GM21390 (cell line): ENCODE data around the gene SIT1.
A peak's percentile ranks its signal among the peaks of the same experiment; 100 is the strongest.
"Not testable (repeated sequence)": the region's sequence is repeated elsewhere in the genome, so short reads cannot be mapped to it uniquely, and the experiment has no call there.

ENCODE experiments used
- ATAC-seq: cut with Tn5 transposase; IDR thresholded peaks from one replicate; pipeline ENCODE4 v1.9.1; 2021; ENCODE audit not compliant: unreplicated experiment

Gene SIT1

DNA sequence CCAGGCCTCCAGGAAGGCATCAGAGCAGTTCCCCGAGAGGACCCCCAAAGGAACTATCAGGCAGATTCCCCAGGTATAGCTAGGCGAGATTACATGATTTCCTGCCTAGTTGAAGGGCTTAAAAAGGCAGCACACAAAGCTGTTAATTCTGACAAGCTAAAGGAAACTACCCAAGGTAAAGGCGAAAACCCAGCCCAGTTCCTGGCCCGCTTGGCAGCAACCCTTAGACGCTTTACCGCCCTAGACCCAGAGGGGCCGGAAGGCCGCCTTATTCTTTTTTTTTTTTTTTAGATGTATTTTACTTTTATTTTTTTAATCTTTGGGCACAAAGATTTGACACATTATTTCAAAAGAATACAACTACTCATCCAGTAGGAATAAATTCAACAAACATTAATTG lies 12.0 kb downstream of the SIT1 start:
- ATAC-seq, result not testable (repeated sequence)

- ATAC-seq, result not testable (repeated sequence)
These were observed 13.2 kb downstream of the SIT1 start for GRCh38 chr9:35637427-35637955.

- not testable (repeated sequence) for ATAC-seq
These were observed 13.9 kb downstream of the SIT1 start for GRCh38 chr9:35636877-35637246.

DNA sequence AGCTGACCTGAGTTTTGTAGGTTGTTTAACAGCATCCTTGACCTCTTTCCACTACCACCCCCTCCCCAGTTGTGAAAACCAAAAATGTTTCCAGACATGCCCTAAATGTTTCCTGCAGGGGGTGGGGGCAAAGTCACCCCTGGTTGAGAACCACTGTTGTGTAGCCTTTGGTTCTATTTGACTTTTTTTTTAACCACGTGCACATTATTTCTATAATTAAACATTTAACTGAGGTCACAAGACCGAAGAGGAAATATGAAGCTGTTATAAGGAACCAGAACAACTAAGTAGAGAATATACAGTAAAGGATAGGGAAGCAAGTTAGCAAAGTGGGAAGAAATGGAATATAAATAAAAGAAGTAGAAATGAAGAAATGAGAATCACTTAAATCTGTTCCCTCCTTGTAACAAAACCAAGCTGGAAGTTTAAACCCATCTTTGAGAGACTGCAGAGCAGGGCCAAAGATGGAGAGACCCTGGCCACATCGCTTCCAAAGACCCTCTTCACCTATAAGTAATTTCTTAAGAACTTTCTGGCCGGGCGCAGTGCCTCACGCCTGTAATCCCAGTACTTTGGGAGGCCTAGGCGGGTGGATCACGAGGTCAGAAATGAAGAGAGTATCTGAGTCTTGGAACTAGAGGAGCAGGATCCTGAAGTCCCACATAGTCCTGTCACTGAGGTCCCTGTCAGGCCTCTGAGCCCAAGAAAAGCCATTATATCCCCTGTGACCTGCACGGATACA lies 14.4 kb downstream of the SIT1 start:
- ATAC-seq, result no peak

- no peak for ATAC-seq
These were observed 15.0 kb downstream of the SIT1 start for GRCh38 chr9:35635730-35636129.

DNA sequence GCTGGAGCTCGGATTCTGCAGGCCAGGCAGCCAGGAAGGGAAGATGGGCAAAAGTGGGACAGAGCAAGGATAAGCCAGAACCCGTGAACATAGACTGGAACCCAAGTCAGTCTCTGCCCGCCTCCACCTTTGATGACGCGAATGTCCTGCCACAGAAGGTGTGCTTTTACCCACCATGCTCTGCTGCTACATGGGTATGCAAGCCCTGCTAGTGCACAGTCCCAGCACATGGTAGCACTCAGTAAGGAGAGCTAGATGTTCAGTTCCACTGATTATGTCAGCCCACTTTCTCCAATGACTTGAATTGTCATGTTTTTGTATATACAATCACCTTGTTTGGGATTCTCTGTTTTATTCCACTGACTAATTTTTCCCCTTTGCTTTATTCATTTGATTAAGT lies 21.1 kb downstream of the SIT1 start:
- no peak for ATAC-seq

GRCh38 chr9:35628389-35628991 lies 22.2 kb downstream of the SIT1 start:
- no peak for ATAC-seq

GRCh38 chr9:35627575-35627974 lies 23.2 kb downstream of the SIT1 start:
- no peak for ATAC-seq

DNA sequence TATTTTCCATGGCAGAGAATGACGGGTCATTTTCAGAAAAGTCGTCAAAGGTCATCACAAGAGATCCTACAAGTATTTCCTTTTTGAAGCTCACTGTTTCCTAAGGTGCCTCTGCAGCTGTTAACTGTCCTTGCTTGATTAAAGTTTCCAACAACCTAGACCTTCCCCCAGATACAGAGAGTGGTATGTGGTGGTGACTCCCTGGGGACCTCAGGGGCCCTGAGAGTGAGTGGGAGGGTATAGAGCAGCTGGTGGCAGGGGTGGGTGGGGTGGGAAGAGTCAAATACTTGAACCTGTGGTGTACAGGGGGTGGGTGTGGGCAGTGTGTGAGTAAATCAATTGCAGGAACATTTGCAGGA lies 31.0 kb downstream of the SIT1 start:
- ATAC-seq, result peak; percentile 52

- peak; percentile 54 for ATAC-seq
These were observed 31.6 kb downstream of the SIT1 start for GRCh38 chr9:35618854-35619799.

- no peak for ATAC-seq
These were observed 32.4 kb downstream of the SIT1 start, which contains the start of gene CD72 for GRCh38 chr9:35618325-35618727. TSS of gene CD72 (minus strand) at chr9:35618413. CDS start at chr9:35618303, 110 bp downstream.

- ATAC-seq, result no peak
These were observed 33.2 kb downstream of the SIT1 start for GRCh38 chr9:35617548-35617947.

GRCh38 chr9:35616681-35617459 lies 33.9 kb downstream of the SIT1 start:
- peak; percentile 44 for ATAC-seq

DNA sequence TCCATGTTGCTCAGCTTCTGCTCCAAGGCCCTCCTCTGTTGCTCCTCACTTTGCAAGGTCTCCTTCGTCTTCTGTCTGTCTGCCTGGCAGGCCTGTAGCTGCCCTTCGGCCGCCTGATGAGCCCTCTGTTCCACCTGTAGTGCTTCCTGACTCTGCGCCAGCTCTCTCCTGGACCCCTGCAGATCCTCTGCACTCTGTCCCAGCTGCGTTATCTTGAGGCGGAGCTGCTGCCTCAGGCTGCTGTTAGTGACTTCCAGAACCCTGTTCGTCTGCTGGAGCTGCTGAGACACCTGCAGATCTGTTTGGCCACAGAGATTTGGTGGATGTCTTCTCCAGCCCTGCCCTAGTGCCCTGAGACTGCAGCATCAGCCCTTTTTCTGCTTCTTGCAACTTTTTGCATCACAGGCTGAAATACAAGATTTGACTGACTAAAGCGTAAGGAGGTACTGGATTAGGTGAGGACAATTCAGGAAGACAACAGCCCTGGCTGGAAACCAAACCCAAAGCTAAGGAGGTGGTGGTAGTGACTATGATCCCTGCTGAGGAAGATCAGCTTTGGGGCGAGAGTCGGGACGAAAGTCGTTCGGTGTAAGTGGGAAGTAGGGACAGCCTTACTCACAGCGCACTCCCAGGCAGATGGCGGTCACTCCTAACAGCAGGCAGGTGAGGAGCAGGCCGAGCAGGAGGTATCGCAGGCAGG lies 34.6 kb downstream of the SIT1 start:
- ATAC-seq, result no peak

DNA sequence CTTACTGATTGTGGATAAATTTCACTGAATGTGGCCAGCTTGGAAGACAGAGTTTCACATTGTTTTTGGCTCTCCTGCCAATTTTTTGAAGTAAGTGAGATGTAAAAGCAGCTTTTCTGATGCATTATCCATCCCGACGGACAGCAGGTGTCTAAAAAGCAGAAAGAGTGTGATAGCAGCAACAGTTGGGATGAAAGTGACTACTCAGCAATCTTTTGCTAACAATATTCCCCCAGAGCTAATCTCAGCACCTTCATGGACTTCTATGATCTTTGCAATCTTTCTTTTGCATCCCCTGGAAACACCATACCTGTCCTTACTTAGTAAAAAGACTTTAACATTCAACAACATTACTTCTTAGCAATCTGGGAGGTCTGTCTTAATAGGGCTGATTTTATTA lies 37.9 kb downstream of the SIT1 start:
- ATAC-seq, result no peak

DNA sequence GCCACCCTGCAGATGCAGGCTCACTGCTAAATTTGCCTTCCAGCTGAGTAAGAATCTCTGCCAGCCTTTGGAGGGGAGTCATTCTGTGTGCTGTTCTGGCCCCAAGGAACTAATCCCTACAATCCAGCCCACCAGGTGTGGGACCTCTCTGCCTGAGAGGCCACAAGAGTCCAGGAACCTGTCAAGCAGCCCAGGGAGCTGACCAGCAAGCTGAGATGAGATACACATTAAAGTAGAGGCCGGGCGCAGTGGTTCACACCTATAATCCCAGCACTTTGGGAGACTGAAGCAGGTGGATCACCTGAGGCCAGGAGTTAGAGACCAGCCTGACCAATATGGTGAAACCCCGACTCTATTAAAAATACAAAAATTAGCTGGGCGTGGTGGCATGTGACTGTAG lies 38.7 kb downstream of the SIT1 start:
- ATAC-seq, result not testable (repeated sequence)

DNA sequence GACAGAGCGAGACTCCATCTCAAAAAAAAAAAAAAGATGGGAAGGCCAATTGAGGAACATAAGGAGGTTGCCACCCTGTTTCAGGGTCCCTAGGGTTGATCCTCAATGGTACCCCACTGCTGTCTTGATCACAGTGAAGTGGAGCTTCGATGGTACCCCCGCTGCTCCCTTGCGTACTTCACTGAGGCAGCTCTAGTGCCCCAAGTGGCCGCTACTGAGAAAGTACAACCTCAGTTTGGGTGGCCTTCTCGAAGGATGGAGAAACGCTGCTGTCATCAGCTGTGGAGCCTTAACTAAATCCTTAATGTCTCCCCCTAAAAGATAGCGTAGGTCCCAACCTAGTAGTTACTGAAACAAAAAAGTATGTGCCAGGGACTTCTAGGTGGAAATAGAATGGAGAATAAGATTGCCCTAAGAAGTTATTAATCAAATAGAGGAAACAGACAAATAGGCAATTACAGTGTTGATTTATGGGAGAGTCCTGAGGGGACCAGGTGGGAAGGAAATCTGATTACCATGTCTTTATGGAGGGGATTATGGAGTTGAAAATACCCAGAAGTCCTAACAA lies 39.4 kb downstream of the SIT1 start:
- ATAC-seq, result no peak

DNA sequence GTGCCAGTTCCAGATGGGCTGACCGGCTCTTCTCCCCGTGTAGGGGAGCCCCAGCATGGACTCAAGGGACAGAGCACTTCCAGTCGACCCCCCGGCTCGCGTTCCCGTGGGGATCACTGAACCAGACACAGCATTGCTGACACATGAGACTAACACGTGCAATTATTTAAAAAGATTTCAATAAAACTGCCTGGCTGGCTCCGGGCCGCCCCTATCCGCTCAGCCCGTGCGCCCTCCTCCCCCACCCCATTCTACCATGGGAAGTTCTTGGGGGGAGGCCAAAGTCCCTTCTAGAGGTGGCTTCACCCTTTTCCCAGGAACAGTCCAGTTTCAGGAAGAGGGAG lies 40.9 kb downstream of the SIT1 start:
- ATAC-seq, result no peak

DNA sequence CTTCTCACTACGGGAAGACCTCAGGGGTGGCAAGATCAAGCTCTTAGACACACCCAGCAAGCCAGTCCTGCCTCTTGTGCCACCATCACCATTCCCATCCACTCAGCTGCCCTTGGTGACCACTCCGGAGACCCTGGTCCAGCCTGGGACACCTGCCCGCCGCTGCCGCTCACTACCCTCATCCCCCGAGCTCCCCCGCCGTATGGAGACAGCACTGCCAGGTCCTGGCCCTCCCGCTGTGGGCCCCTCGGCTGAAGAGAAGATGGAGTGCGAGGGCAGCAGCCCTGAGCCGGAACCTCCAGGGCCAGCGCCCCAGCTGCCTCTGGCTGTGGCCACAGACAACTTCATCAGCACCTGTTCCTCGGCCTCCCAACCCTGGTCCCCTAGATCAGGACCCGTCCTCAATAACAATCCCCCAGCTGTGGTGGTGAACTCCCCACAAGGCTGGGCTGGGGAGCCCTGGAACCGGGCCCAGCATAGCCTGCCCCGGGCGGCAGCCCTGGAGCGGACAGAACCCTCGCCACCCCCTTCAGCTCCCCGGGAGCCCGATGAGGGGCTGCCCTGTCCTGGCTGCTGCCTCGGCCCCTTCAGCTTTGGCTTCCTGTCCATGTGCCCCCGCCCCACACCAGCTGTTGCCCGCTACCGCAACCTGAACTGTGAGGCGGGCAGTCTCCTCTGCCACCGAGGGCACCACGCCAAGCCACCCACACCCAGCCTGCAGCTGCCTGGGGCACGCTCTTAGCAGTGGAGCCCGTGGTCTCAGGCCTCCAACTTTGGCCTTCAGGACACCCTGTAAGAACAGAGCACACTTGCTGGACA lies 41.5 kb downstream of the SIT1 start:
- no peak for ATAC-seq
